Testis (tissue), 2 donors: Measurements from ENCODE around the gene IQGAP1.

Experiments
- POLR2A ChIP-seq: fragments of 450-650 bp; IDR thresholded peaks from one replicate; pipeline ENCODE4 v1.6.1; 2017; ENCODE audit warnings: antibody characterized with exemption, mild to moderate bottlenecking, moderate library complexity
- TF ChIP-seq, protein P1 (sequence below), 3 experiments: fragments of 450-650 bp in 2 of 3; fragments of 200-600 bp in 1 of 3; sonication (generic) in 1 of 3; IDR thresholded peaks; one replicate each; pipeline ENCODE4 v1.5.1; 2016 to 2019; ENCODE audit warnings: antibody characterized with exemption in 3 of 3, mild to moderate bottlenecking in 2 of 3, moderate library complexity in 1 of 3

DNA sequence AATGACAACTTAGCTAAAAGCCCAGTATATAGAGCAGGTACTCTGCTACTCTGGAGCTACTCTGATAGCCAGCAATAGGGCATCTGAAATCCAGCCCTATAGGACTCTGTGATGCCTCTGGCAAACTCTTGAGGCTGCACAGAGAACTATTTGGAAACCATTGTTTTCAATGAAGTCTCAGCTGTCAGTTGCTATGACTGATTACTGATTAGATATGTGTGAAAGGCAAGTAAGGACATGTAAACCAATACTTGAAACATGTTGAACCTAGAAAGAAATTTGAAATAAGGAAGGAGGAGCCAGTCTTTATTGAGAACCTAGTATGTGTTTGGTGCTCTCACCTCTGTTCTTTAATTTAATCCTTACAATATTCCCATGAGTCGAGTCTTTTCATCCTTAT, 101.5 kb downstream of the IQGAP1 start:
- TF ChIP-seq, protein P1, sequence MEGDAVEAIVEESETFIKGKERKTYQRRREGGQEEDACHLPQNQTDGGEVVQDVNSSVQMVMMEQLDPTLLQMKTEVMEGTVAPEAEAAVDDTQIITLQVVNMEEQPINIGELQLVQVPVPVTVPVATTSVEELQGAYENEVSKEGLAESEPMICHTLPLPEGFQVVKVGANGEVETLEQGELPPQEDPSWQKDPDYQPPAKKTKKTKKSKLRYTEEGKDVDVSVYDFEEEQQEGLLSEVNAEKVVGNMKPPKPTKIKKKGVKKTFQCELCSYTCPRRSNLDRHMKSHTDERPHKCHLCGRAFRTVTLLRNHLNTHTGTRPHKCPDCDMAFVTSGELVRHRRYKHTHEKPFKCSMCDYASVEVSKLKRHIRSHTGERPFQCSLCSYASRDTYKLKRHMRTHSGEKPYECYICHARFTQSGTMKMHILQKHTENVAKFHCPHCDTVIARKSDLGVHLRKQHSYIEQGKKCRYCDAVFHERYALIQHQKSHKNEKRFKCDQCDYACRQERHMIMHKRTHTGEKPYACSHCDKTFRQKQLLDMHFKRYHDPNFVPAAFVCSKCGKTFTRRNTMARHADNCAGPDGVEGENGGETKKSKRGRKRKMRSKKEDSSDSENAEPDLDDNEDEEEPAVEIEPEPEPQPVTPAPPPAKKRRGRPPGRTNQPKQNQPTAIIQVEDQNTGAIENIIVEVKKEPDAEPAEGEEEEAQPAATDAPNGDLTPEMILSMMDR (IDR thresholded peaks at IDR 0.05): no peak
- no peak for TF ChIP-seq POLR2A
